ENCODE data around the gene SLAMF9.
"Not testable (repeated sequence)": the region's sequence is repeated elsewhere in the genome, so short reads cannot be mapped to it uniquely, and the experiment has no call there.

SLAMF9 gene

DNA sequence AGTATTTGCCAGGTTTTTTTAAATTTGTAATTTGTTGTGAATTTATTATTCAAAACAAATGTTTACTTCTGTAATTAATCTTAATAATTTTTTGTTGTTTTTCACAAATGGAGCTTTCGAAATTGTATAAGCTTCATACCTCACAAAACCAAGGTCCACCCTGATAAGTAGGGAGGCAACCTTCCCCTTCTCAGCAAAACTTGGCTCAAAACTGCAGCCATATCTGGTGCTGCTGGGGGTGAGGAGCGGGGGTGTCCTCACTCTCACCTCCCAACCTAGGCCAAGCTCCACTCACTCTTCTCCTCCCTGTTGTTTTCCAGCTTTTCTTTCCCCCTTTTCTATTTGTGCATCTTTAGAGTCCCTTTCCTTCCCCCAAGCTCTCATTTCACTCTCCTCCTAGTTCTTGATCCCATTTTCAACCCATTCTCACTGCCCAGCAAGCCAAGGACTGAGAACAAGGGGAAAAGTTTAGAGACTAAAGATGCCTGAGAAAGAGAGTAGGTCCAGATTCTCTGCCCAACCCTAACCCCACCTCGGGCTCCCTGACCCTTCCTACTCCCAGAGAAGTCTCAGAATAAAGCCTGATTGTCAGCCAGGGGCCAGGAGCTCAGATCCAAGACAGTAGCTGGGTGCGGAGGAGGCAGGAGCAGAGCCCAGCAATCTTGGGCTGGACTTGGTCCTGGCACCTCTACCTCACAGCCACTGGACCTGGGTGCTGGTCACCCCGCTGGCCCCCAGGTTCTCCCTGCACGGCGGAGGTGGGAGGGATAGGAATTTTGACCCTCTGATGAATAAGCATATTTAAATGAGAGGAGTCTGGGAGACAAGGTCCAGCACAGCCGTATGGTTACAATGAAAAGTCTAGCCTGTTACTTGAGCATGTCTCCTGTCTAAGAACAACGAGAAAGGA lies 45.8 kb downstream of the SLAMF9 start:
- DNase-seq (ENCODE audit: insufficient read length, low spot score) (no peak), FAIRE-seq (no peak)
- TF ChIP-seq, protein P1, sequence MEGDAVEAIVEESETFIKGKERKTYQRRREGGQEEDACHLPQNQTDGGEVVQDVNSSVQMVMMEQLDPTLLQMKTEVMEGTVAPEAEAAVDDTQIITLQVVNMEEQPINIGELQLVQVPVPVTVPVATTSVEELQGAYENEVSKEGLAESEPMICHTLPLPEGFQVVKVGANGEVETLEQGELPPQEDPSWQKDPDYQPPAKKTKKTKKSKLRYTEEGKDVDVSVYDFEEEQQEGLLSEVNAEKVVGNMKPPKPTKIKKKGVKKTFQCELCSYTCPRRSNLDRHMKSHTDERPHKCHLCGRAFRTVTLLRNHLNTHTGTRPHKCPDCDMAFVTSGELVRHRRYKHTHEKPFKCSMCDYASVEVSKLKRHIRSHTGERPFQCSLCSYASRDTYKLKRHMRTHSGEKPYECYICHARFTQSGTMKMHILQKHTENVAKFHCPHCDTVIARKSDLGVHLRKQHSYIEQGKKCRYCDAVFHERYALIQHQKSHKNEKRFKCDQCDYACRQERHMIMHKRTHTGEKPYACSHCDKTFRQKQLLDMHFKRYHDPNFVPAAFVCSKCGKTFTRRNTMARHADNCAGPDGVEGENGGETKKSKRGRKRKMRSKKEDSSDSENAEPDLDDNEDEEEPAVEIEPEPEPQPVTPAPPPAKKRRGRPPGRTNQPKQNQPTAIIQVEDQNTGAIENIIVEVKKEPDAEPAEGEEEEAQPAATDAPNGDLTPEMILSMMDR (IDR thresholded peaks at IDR 0.05; ENCODE audit: insufficient read depth, missing control alignments) = no peak

DNA sequence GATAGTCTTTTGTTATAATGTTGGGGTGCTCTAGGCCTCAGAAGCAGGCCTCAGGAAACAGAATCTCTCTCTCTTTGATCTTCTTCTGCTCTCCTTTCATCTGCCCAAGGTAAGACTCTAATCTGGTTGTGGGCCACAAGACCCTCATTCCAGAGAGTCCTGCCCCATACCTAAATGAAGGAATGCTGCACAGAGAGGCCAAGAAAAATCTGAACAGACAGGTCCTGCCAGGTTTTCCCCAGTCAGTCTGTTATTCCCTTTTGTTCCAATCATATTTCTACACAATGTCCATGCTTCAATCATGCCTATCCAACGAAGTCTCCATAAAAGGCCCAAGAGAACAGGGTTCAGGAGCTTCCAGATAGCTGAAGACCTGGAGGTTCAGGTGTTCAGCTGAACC lies 47.1 kb downstream of the SLAMF9 start:
- no peak for DNase-seq (ENCODE audit: insufficient read length, low spot score)
- FAIRE-seq = no peak
- TF ChIP-seq, protein P1 (IDR thresholded peaks at IDR 0.05; ENCODE audit: insufficient read depth, missing control alignments) = no peak

DNA sequence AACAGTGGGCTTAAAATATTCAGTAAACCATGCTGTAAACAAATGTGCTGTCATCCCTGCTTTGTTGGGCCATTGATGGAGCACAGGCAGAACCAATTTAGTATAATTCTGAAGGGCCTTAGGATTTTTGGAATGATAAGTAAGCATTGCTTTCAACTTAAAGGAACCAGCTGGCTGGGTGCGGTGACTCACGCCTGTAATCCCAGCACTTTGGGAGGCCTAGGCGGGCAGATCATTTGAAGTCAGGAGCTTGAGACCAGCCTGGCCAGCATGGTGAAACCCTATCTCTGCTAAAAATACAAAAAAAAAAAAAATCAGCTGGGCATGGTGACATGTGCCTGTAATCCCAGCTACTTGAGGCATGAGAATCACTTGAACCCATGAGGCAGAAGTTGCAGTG lies 50.0 kb downstream of the SLAMF9 start:
- DNase-seq (ENCODE audit: insufficient read length, low spot score); FAIRE-seq: not testable (repeated sequence)

DNA sequence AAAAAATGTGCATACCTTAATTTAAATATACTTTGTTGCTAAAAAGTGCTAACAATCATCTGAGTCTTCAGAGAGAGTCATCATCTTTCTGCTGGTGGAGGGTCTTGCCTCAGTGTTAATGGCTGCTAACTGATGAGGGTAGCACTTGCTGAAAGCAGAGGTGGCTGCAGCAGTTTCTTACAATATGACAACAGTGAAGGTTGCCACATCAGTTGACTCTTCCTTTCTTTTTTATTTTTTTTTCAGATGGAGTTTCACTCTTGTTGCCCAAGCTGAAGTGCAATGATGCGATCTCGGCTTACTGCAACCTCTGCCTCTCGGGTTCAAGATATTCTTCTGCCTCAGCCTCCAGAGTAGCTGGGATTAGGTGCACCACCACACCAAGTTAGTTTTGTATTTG lies 51.5 kb downstream of the SLAMF9 start:
- no peak for DNase-seq (ENCODE audit: insufficient read length, low spot score)
- FAIRE-seq = no peak
- TF ChIP-seq, protein P1 (IDR thresholded peaks at IDR 0.05; ENCODE audit: insufficient read depth, missing control alignments) = no peak
